Epithelial cell of esophagus (primary cell): ENCODE results near the gene UIMC1.

Source experiments
- DNase-seq: peaks from one replicate; pipeline ENCODE4 v3.0.0; 2010; ENCODE audit warnings: low read depth
- H3K4me3 ChIP-seq: 2 replicates; pipeline ENCODE4 v1.5.1; 2011; ENCODE audit warnings: mild to moderate bottlenecking, low read length, control low read depth
- CTCF ChIP-seq: IDR thresholded peaks from 2 replicates; pipeline ENCODE4 v1.5.1; 2011; ENCODE audit warnings: low read depth, mild to moderate bottlenecking, low read length, control low read depth, inconsistent platforms; ENCODE audit not compliant: insufficient read depth; ENCODE audit errors: missing control alignments

UIMC1 gene

GRCh38 chr5:176868126-176868525 lies 138.5 kb downstream of the UIMC1 start:
- no peak for DNase-seq
- TF ChIP-seq CTCF: no peak
- H3K4me3 ChIP-seq: no peak overlapping the region

- no peak for DNase-seq
- TF ChIP-seq CTCF: no peak
- H3K4me3 ChIP-seq: no peak overlapping the region
These were observed 139.8 kb downstream of the UIMC1 start for GRCh38 chr5:176866707-176867310.

- no peak overlapping the region for H3K4me3 ChIP-seq
- TF ChIP-seq CTCF: no peak
- DNase-seq: no peak
These were observed 140.6 kb downstream of the UIMC1 start for GRCh38 chr5:176865964-176866363.

GRCh38 chr5:176864755-176865154 lies 141.8 kb downstream of the UIMC1 start:
- H3K4me3 ChIP-seq: no peak overlapping the region
- no peak for TF ChIP-seq CTCF
- no peak for DNase-seq

GRCh38 chr5:176863765-176864098 lies 142.8 kb downstream of the UIMC1 start:
- DNase-seq: no peak
- no peak overlapping the region for H3K4me3 ChIP-seq
- TF ChIP-seq CTCF: no peak

- no peak for TF ChIP-seq CTCF
- no peak overlapping the region for H3K4me3 ChIP-seq
- no peak for DNase-seq
These were observed 143.4 kb downstream of the UIMC1 start for GRCh38 chr5:176863041-176863764.
